ENCODE measurements around the gene MTMR3.

DNA sequence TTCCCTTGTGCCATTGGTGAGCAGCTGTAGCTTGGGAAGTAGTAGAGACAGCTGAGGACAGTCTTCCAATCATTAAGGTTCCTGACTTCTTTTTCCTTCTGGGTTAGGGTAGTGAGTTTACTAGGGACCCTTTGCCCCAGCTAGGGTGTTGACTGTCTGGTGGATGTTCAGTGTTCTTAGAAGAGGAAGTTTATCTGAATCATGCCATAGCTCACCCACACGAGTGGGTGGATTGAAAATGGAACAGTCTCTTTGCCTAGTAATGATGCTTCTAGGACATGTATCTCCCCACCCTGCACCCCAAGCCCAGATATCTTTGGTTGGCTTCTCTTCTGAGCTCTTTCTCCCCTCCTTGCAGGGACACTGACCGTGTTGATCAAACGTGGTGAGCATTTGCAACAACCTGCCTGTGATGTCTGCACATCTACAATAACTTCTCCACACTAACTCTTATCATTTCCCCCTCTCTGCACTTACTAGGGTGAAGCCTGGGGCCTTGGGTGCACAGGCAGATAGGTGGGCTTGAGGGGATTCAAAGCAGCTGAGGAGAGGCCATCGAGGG is 140.2 kb downstream of the MTMR3 start:
- TF ChIP-seq POLR2AphosphoS5 (IDR thresholded peaks at IDR 0.05; ENCODE audit: low read depth, low read length) (no peak), REST (IDR thresholded peaks at IDR 0.05; ENCODE audit: insufficient read depth in 1 of 2, low read depth in 2 of 2, low read length in 2 of 2) (no peak), SIN3A (IDR thresholded peaks at IDR 0.05; ENCODE audit: borderline replicate concordance, insufficient read depth, low read length) (no peak), TAF1 (IDR thresholded peaks at IDR 0.05; ENCODE audit: borderline replicate concordance, insufficient read depth, low read length) (no peak)

Data from PFSK-1 (cell line).